Measurements from ENCODE around the gene NEK3.

- TF ChIP-seq POLR2AphosphoS5 (IDR thresholded peaks at IDR 0.05; ENCODE audit: low read depth, low read length) (no peak), CTCF (IDR thresholded peaks at IDR 0.05) (no peak), TCF7L2 (IDR thresholded peaks at IDR 0.05; ENCODE audit: low read depth, low read length) (no peak), REST (IDR thresholded peaks at IDR 0.05; ENCODE audit: insufficient read depth in 1 of 2, low read depth in 2 of 2, low read length in 1 of 2) (no peak)
Observed at GRCh38 chr13:52164989-52165388, 5.6 kb upstream of the NEK3 start.
